GM15510 (cell line): ENCODE results near the gene NFAM1.
A peak's percentile ranks its signal among the peaks of the same experiment; 100 is the strongest.

Source experiments
- POLR2A ChIP-seq: IDR thresholded peaks from 3 replicates; pipeline ENCODE4 v1.6.1; 2011; ENCODE audit warnings: borderline replicate concordance; ENCODE audit not compliant: insufficient read length; ENCODE audit errors: extremely low read depth

NFAM1 gene

DNA sequence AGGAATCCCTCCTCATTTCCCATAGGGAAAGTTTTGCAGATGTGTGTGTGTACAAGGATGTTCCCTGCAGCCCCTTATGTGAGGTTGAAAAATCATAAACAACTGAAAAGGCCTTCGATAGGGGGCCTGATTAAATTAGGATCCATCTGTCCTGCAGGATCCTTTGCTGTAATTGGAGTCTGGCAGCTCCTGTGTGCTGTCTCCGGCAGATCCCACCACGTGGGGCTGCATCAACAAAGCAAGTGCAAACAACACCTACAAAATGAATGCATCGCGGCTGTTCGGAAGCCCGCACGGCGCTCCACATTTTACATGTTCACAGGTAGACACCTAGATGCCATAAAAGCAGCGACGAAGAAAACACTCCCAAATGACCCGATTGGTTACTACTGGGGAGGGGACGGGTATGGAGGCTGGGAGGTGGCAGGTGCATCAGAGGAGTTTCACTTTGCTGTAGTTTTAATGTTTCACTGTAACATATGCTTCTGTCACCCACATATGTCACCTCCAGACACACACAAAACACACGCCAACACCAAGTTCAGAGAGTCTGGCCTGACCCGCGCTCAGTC is 52.2 kb downstream of the NFAM1 start:
- no peak for TF ChIP-seq POLR2A

DNA sequence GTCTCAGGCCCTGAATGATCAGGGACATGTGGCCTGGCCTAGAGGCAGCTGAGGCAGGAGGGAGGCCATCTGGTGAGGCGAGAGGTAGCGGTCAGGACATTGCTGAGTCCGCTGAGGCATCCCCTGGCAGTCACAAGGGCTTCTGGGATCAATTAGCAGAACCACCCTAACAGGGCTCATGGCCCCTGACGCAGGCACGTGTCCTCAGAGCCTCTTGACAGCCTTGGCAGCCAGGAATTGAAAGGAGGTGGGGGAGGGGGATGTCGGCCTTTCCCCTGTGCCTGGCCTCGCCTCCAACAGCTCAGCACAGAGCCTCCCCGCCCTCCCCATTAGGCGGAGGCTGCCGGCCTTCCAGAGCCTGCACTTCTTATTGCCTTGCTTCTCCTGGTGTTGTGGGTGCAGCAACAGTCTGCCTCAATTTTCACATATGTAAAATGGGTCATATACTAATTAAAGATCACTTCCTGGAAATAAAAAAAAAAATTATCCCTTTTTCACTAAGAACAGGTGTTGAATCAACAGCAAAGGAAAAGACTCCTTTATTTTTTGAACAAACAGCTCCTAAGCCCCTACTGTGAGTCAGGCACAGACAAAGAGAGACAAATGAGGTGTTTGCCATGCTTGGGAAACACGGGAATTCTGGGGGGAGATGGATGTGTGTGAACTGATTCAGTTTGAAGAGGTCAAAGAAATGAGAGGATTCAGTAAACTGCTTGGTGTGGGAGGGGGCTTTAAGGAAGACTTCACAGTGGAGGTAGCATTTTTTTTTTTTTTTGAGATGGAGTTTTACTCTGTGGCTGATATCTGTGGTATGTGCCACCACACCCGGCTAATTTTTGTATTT is 55.3 kb downstream of the NFAM1 start:
- TF ChIP-seq POLR2A: no peak

DNA sequence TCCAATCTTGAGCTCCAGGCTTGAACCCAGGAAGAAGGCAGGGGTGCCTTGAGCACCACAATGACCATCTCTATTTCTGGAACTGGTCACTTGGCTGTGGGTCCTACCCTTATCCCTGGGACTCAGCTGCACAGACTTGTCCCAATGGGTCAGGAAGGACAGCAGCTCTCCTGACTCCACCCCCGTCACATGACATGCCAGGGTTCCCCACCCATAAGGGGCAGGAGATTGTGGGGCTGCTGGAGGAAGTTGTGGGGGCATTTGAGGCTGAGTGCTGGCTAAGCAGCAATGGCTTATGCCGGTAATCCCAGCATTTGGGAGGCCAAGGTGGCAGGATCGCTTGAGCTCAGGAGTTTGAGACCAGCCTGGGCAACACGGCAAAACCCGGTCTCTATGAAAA is 56.2 kb downstream of the NFAM1 start:
- TF ChIP-seq POLR2A: no peak

DNA sequence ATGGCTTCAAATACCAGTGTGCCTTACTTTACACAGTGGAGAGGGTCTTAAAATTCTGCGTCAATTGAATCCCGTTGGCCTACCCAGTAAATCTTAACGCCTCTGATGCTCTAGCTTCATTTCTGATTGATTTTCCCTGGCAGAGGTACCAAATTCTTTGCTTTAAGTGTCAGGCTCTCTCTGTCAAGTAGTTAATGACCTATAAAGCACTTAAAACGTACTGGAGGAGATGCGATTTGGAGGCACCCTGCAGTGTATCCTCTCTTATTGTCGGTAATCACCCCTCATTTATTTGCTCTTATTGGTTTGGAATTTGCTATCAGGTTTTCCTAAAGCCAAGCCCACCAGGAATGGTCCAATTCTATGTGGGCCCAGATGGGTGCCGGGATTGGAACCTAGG is 59.2 kb downstream of the NFAM1 start:
- TF ChIP-seq POLR2A: no peak

DNA sequence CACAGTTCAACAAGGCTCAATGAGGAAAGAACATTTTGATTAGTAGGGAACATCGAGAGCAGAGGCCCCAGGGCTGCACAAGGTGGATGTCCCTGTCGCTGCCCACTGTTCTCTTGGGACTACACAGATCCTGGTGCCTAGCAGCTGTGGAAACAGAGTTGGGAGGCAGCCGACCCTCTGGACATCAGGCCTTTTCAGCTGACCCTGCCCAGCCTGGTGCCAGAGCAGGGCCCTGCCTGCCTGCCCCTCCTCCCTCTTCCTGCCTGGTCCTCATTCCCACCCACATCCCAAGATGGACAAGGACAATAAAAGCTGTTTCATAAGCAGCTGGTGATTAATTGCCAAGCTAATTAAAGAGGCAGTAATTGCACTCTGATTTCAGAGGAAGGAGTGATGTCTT is 60.7 kb downstream of the NFAM1 start:
- no peak for TF ChIP-seq POLR2A

DNA sequence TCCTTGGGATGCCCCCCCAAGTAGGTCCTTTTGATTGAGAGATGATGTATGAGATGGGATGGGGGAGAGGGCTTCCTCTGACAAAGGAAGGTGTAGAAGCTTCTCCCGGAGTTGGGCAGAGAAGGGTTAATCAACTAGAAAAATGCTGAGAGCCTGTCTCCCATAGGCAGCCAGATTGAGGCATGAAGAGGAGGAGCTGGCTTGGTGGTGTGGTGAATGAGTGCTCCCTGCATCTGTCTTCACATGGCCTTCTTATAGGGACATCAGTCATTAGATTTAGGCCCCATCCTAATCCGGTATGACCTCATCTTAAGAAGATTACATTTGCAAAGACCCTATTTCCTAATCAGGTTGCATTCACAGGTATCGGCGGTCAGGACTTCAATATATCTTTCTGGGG is 61.1 kb downstream of the NFAM1 start:
- no peak for TF ChIP-seq POLR2A

DNA sequence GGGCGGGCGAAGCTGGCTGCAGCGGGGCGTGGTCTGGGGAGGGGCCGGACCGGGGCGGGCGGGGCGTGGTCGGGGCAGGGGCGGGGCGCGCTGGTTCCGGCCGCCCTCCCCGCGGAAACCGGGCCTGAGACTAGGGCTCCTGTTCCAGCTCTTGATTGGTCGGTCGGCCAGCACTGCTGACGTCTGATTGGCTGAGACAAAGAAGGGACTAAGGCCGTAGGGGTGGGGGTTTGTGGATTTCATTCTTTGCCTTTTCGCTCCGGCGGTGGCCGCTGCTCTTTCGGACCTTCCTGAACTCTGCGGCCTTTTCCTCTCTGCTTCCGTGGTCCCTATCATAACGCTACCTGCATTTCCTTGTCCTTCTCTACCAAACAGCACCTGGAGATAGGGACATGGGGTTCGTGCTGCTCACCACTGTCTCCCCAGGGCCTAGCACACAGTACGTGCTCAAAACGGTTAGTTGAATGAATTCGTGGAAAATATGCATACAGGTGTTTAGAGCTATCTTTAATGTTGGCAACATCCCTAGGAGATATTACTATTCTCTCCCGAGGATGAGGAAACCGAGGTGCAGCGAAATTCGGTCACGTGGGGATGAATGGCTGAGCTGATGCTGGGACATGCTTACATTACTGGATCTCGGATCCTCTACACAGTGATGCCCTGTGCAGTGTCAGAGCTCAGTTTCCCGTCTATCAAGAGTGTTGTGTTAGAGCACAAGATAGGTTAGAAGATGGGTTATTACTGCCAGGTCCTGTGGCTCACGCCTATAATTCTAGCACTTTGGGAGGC is 62.8 kb downstream of the NFAM1 start:
- peak; percentile 48 for TF ChIP-seq POLR2A

DNA sequence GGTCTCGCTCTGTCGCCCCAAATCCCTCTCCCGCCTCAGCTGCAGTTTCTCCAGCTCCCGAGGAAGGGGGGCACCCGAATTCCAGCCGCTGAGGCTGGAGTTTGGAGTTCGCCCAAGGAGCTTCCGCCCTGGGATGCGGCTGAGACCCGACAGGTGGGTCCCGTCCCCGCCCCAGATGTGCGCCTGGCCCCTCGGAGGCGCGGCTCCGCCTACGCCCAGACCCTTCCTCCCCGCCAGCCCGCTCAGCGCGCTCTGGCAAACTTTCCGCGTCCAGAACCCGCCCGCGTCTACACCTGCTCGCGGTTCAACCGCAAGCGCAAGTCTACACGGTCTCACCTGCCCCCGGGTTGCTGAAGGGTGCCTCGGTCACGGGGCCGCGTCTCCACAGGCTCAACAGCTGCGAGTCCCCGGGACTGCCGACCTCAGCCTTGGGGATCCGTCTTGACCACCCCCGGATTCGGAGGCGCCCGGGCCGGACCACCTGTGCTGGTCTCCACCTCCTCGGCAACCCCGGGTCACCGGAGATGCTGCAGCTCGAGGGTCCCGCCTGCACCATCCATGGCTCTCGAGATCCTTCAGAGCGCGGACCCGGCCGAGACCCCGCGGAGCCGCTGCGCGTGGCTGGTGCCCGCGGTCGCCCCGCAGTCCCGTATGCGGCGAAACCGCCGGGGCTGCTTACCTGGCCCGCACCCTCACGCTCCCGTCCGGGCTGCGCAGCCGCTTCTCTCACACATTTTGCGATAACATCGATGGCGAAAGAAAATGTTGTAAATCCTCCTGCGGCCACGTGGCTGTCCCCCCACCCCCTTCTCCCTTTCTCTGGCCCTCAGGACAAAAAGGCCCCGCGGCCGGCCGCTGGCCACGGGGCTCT is 63.6 kb downstream of the NFAM1 start:
- no peak for TF ChIP-seq POLR2A

DNA sequence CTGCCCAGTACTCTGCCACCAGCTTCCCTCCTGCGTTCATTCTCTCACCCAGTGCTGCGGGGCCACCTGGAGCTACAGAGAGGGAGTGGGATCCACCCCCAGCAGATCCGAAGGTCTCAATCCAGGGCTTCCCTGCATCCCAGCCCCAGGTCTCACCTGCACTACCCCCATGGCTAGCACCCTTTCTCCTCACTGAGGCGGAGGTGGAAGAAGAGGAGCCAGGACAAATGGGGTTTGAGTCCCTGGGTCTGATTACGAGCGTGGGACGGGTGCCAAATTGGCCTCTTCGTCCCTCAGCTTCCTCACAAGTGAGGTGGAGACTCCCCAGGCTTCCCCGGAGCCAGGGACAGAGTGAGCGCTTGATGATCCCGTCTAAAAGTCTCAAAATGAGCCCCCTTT is 64.2 kb downstream of the NFAM1 start:
- TF ChIP-seq POLR2A: no peak

DNA sequence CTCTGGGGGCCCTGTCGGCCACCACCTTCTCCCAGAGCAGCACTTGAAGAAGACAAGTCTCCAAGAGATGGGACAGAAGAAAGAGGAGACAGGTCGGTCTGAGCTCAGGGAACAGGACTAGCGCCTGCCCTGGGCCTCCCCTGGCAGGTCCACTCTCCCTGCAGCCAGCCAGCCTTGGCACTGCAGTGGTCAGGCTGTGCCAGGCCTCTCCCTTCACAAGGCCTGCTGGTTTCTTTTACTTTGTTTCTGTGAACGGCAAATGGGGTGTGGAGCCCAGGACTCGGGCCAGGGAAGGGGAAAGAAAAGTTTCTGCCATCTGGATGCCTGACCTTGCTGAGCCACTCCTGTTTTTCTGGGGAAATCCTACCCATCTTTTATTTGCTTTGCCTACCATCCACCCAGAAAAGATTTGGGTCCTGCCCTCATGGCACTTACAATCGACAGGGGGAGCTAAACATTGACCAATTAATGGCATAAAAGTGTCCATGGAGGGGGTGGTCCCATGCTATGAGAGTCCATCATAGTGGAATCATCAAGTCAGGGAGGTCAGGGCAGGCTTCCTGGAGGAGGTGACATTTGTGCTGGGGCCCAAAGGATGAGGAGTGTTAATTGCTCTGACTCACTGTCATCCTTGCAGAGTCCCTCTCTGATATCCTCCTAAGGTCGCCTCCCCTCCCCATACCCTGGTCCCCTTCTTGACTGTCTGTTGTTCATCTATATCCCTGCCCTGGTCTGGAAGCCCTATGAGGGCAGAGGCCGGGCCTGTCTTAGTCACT is 65.2 kb downstream of the NFAM1 start:
- no peak for TF ChIP-seq POLR2A

DNA sequence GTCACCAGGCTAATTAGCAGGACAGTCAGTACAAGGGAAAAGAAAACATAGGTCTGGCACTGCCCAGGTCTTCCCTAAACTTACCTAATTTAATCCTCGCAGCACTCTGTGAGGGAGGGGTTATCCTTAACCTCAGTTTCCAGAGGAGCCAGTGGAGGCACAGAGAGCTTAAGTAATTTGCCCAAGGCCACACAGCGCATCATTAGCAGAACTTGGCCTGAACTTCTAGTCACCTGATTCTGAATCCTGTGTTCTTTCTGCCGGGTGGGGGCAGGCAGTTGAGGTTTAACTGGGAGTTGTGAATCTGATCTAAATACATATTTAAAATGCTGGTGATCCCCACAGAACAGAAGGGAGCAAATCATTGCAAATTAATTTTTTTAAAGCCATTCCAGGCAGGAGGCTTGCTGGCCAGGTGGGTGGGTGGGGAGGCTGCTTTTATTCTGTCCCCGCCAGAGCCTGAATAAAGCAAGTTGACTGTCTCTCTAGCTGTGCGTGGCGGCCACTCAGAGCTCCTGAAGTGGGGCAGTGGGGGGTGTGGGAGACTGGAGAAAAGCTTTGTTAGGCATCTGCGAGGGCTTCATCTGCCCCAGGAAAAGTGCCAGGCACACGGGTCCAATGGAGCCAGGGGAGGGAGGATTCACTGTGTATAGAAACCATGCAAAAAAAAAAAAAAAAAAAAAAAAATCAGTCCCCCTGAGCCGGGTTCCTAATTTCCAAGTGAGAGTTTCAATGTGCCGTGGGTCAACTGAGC is 66.1 kb downstream of the NFAM1 start:
- no peak for TF ChIP-seq POLR2A

DNA sequence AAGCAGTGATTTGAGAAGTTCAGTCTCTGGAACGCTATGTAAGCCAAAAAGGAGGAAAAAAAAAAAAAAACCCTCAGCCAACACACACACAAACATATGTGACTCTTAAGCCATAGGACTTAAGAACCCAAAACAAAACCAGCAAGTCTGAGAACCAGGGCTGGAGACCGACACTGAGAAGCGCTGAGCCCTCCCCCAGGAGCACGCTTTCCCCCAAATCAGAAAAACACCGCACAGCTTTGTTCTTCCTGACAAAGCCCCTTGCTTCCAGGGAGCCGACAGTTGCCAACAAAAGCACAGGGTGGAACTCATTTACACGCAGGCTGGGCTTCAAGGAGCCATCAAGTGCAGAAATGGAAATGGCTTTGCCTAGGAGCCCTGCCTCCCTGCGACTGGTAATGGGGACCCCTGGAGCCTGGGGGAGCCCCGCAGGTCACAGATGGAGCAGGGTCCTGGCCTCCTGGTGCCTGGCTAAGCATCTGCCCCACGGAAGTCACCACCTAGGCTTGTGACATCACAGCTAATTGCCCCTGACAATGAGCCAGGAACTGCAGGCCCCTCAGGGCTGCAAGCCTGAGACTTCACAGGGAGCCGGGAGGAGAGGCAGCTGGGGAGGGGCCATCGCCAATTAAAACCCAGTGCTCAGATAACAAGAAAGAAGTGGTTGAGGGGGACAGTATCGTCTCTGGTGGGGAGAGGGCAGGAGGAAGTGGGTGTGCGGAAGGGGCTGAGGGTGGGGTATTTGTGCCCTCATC is 66.9 kb downstream of the NFAM1 start:
- TF ChIP-seq POLR2A: no peak
